HCEC 1CT (cell line): Measurements from ENCODE around the gene PLXDC2.
"Not testable (repeated sequence)": the region's sequence is repeated elsewhere in the genome, so short reads cannot be mapped to it uniquely, and the experiment has no call there.

Source experiments
- DNase-seq: peaks from one replicate; pipeline ENCODE4 v3.0.0-alpha.2; 2017

The PLXDC2 gene

DNA sequence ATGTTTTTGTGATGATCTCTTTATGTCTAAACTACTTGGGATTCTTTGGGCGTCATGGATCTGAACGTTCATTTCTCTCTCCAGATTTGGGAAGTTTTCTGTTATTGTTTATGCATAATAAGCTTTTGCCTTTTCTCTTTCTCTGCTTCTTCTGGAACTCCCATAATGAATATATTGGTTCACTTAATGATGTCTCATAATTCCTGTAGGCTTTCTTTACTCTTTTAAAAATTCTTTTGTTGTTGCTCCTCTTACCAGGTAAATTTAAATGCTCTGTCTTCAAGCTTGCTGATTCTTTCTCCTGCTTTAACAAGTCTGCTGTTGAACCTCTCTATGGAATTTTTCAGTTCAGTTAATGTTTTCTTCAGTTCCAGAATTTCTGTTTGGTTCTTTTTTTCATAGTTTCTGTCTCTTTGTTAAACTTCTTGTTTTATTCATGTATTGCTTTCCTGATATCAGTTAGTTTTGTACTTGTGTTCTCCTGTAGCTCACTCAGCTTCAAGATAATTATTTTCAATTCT is 317.5 kb downstream of the PLXDC2 start:
- DNase-seq, result no peak

DNA sequence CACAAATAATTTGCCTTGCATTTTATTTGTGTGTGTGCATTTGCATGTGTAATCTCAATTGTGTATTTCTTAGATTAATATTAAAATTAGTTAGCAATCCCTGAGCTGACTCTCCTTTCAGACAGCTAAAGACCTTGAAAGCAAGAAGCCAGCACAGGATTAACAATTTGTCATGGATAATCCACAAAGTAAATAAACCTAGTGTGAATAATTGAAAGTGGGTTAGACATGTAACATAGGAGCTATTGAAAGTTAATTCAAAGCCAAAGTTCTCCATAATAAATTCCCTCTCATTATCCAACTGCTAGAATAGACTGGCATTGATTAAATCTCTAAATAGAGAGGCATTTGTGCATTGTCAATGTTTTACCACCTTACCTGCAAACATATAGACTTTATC is 326.1 kb downstream of the PLXDC2 start:
- DNase-seq, result no peak

DNA sequence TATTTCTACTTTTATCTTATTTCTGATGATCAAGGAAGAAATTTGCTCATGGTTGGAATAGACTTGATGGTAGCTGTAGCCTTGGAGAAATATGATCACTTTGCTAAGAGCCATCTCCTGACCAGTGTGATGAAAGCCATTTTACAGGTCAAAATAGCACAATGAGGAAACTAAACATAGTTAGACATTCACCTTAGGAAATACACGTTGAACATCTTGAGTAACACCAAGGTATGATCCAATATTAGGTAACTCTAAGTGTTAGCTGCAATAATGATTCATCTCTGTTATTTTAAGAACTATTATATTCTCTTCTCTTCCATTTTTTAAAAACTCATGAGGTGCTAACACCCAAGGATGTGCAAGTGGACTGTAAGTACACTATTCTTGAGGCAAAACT is 328.0 kb downstream of the PLXDC2 start:
- DNase-seq, result no peak

DNA sequence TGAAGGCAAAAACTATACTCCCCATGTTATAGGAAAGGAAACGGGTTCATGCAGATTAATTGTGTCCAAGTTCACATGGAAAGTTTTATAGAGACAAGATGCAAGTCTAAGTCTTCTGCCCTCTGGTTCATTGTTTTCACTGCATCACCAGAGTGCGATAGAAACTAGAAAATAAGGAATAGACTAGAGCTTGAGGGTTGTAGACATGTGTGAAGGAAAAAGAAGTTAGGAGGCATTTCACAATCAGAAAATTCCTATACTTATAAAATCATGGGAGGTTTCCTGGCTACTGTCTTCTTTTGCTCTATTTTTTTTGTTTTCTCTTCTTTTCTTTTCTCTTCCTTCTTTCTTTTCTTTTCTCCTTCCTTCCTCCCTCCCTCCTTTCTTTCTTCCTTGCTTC is 329.8 kb downstream of the PLXDC2 start:
- DNase-seq, result no peak

DNA sequence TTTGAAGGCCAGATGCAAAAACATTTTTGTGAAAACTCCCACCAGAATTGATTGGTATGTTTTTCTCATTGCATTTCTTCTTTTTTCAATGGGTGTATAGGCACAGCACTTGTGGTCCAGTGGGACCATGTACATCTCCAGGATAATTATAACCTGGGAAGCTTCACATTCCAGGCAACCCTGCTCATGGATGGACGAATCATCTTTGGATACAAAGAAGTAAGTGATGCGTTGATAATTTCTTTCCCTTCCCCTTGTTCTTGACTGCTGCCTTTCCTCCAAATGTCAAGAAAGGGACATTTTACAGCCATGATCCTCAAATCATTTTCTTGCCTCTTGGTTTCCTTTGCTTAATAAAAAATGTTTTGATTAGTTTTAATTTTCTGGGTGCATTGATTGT is 331.5 kb downstream of the PLXDC2 start:
- no peak for DNase-seq

DNA sequence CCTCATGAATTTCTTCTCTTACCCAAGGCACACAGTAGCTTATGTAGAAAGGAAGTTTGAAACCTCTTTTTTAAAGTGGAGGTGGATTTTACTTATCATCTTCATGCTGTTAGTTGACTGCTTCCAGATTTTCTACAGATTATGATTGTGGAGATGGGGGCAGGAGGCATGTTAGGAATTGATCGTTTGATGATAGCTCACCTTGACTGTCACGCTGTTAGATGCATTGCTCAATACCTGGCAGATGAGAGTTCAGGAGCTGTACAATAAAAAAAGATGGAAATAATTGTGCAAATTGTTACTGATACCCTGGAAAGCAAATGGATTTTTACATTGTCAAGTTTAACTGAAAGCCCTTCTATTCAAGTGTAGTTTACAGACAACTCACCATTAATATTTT is 340.3 kb downstream of the PLXDC2 start:
- no peak for DNase-seq

DNA sequence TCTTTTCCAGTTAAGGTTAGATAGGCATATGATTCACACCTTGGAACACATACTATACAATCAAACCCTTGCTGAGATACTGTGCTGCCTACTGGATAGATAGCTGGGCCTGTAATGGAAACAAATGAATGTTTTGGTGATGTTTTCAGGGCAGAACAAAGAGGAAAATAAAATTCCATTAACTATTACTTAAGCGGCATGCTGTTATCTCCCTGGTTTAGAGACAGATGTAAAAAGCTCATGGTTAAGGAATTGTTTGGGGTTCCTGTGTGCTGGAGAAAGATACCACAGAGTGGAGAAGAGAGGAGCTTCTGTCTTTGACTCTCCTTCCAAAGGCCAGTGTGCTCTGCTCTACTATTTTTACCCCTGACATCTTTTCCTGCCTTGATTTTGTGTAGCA is 341.1 kb downstream of the PLXDC2 start:
- DNase-seq, result no peak

DNA sequence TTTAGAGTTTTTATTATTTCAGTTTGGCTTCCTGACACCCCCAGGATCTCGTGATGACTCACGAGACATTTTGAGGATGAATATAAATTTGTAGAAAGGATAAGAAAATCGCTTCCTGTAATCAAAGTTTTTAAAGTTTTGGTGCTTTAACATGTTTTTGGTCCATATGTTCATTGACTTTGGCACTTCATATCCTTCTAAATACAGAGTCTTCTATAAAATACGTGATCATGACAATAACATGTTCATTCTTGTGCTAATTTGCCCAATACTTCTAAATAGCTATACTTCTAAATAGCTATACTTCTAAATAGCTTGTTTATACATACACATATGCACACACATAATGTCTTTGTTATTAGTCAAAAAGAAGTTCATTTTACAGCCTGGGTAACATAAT is 341.9 kb downstream of the PLXDC2 start:
- no peak for DNase-seq

DNA sequence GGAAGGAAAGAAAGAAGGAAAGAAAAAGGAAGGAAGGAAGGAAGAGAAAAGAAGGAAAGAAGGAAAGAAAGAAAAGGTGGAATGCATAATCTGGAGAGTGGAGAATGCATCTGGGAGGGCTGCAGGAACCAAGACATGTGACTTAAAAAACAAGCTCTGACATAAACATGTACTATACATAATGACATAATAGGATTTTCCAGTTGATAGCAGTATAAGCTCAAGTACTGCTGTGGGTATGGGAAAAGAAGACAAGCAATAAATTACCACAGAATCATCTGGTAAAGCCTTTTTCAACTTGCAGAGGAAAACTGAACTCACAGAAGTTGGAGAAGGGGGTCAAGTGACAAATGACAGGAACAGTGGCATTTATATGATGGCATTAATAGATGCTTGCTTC is 345.9 kb downstream of the PLXDC2 start:
- DNase-seq, result no peak

DNA sequence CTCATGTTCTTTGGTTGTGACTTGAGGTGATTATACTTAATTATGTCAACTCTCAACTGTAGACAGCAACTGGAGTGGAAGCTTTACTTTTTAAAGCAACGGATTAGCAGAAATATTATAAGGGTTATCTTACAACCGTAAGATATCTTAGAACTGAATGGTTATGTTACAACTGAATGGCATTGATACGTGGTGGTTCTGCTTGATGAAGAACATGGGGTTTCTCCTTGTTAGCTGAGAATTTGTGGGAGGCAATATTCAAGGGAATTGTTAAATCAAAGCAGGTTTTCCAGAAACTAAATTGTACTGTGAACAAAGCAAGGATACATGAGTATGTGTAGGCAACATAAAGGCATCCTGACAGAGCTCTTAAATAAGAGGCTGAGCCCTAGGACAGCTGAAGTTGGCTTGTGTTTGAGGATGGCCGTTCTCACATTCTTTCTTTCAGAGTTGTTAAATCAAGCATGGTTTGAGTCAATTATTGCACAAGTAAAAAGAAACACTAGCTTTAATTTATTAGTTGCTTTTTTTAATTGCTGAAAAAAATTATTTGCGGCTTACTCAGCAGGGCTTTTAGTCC is 350.0 kb downstream of the PLXDC2 start:
- DNase-seq, result no peak

DNA sequence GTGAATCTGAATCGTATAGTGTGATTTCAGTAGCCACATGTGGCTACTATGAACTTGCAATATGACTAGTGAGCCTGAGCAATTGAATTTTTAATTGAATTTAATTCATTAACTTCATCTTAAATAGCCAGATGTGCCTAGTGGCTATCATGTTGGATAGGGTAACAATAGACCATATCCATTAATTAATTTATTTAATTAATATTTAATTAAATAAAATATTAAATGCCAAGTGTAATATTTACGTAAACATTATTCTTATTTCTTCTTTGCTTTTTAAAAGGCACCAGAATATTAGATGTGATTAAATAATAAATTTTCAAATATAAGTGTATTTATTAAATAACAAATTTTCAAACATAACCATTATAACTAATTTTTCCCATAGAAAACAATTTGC is 354.4 kb downstream of the PLXDC2 start:
- DNase-seq, result no peak

DNA sequence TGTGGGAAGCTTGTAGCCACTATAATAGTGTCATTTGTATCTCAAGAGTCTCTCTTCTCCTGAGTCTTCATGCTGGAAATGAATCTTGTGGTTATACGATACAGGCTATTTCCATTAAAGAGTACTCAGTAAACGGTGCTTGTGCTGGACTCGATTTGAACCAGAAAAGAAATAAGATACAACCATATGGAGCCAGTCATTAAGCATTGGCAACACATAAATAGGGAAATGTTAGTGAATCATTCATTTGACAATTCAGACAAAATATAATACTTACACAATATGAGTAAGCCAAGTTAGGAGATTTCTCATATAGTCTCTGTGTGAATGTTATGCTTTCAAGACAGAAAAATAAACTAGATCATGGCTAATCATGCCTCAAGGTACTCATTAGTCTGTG is 356.8 kb downstream of the PLXDC2 start:
- no peak for DNase-seq

DNA sequence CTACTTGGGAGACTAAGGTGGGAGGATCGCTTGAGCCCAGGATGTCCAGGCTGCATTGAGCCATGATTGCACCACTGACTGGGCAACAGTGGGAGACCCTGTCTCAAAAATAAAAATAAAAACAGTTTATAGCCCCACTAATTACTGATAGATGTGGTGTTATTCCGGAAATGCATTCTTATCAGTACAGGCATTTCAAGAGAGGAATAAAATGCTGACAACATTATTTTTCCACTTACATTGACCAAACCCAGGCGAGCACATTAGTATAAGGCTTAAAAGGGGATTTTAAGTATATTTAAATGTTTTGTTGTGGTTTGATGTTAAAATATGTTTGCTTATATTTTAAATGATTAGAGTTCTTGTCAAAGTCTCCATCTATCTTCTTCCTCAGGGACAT is 359.5 kb downstream of the PLXDC2 start:
- no peak for DNase-seq

DNA sequence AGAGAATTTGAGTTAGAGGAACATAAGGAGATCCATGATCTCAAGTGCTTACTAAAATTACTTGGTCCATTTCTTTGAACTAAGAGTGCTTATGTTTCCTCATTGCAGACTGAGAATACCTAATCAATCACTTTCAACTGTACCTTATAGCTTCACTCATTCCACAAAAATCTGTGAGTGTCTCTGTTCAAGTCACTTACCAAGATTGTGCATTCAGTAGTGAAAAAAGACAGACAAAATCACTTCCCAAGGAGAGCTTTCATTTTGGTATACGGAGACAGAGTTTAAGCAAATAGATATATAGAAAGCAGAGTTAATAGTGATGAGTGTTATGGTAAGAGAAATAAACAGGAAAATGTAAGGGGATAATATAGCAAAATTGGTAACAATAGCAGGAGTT is 364.5 kb downstream of the PLXDC2 start:
- DNase-seq, result no peak

DNA sequence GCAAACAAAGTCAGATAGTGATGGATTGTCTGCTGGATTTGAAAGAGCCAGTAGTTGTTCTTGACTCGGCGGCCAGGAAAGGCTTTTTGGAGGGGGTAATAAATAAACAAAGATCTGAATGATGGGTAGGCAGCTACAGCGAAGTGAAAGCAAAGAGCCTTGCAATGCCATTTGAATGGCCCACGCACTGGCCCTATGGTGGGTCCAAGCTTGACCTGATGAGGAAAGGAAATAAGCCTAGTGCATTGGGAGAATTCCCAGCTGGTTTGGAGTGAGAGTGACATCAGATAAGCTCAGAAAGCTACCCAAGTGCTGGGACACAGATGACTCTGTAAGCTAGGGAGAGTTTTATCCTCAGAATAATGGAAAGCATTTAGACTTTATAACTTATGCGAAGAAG is 365.2 kb downstream of the PLXDC2 start:
- DNase-seq, result no peak

DNA sequence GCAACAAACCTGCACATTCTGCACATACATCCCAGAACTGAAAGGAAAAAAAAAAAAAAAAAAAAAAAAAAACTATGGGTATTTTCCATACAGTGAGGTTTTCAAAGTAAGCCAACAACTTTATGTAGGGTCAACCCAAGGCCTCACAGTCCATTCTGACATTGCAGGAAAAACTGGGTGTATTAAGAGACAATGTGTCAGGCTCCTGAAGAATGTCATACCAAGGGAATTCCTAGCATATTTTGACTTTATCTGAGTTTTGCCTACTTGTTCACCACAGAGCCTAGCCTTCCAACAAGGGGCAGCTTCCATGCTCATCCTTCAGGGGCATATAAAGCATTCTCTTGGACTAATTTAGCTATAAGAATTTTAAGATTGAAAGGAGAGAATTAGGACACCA is 368.9 kb downstream of the PLXDC2 start:
- no peak for DNase-seq

DNA sequence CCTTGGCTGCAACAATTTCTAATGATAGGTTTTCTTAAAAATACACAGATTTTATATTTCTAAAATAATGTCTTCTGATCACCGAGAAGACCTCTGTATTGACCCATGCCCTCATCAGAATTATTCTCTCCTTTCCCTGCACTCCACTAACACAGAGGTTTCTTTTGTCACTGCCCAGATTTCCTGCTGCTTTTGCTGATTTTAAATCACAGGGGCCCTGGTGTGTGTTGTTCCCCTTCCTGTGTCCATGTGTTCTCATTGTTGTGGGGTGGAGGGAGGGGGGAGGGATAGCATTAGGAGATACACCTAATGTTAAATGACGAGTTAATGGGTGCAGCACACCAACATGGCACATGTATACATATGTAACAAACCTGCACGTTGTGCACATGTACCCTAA is 375.2 kb downstream of the PLXDC2 start:
- DNase-seq, result not testable (repeated sequence)

DNA sequence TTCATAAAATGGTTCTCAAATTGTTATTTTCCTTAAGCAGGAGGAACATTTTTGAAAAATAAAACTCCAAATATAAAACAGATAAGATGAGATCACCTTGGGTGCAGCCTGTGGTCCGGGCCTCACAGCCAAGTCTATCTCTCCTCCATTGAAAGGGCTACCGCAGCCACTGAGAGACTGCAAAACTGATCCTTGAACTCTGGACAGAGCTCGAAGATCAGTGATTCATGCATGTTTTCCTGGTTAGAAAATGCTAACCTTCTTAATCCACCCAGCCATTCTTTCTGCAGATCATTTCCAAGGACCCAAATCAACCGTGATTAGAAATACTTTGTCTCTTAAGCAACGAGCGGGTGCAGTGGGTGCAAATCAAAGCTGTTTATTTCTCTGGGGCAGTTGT is 378.8 kb downstream of the PLXDC2 start:
- no peak for DNase-seq

DNA sequence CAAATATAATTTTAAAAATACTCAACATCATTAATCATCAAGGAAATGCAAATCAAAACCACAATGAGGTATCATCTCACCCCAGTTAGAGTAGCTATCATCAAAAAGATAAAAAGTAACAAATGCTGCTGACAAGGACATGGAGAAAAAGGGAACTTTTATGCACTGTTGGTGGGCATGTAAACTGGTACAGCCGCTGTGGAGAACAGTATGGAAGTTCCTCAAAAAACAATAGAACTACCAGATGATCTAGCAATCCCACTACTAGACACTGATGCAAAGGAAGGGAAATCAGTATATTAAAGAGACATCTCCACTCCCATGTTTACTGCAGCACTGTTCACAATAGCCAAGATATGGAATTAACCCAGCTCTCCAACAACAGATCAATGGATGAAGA is 384.5 kb downstream of the PLXDC2 start:
- no peak for DNase-seq

DNA sequence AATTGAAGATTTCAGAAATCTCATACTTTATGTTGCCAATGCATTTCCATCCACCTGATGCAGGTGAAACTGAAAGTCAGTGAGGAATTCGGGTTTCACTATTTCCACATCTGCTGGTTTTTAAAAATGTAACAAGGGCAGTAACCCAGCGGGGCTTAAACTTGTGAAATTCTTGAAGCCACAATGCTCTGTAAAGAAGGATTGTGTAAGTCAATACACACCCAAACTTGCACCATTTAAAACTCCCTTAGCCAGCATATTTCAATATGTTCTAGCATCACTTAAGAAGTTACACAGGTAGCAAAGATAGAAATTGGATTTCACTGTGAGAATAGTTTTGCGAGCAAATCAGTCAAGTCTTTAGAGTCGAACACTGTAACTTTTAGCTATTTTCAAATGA is 386.1 kb downstream of the PLXDC2 start:
- DNase-seq, result no peak

DNA sequence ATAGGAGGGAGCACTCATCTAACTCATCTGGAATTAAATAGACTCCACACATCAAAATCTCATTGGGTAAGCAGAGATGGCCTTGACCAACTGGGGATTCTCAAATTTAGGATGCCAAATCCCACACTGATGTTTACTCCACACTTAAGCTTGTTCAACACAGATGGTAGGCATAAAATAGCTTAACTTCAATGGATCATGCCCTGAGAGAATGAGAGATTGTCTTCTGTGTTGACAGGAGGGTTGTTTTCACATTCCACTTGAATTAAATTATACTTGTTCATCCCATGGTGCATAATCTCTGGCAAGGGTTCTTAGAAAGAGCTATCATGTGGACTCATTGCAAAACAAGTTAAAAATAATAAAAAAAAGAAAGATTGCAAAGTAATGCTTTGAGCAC is 391.4 kb downstream of the PLXDC2 start:
- no peak for DNase-seq

DNA sequence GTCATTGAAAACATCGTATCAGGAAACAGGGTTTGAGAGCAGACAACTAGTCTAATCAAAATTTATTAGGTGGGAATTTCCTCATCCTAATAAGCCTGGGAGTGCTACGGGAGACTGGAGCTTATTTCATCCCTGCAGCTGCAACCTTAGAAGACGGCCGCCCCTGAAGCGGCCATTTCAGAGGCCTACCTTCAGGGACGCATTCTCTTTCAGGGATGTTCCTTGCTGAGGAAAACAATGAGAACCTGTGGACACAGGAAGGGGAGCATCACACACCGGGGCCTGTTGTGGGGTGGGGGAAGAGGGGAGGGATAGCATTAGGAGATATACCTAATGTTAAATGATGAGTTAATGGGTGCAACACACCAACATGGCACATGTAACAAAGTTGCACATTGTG is 392.9 kb downstream of the PLXDC2 start:
- not testable (repeated sequence) for DNase-seq

DNA sequence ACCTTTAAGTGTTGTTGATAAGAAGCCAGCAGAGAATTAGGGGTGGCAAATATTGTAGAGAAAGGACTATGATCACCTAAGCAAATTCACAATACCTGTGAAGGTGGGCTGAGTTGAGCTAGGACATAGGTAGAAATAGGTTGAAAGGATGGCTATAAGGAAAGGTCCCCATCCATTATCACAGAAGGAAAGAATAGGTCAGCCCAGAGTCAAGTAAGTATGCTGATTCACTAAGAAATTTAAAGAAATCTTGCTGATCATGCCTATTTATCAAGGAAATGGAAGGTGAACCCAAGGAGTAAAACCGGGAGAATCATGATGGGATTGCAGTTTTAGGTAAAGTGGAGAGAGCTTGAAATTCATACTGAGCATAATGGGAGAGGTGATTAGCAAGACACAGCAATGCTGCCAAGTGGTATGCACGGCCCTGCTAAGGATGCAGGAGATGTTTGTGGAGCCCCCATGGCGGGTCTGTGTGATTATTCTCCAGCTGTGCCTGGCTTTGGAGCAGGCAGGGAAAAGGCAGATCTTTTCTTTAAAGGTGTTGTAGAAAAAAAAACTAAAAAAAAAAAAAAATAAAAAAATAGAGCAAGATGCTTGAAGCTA is 399.4 kb downstream of the PLXDC2 start:
- DNase-seq, result no peak

DNA sequence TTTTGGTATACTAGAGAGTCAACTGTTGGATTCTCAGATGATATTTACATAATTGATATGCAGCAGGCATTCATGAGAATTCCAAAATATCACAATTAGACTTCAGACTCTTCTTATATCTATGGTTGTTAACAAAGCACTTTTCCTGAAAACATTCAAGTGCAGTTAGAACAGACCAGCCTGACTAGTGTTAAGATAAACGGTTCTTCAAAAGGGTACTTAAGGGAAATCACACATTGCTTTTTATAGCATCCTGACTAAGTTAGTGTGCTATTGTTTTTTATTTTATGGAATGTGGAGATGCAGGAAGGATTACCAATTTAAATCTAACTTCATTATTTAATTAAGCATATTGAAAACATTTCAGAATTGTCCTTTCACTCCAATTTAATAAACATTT is 405.1 kb downstream of the PLXDC2 start:
- DNase-seq, result no peak

DNA sequence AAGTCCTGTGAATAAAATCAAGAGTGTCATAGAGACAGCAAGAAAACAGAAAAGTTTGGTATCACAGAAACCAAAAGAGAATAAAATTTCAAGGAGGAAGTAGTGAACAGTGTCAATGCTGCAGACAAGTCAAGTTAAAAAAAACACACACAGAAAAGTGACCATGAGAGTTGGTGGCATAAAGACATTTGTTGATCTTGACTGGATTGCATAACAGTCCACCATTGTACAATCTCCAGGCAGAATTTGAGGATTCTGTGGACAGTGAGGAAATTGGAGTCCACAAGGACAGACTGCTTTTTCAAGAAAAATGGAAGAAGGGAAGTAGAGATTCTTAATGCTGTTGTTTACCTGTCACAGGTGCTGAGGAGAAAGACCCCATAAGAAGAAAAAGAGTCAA is 412.5 kb downstream of the PLXDC2 start:
- no peak for DNase-seq
